Spleen (tissue), 7 donors: ENCODE data around the gene MRPL21.

Experiments used
- POLR2A ChIP-seq, 3 donors: fragments of 450-650 bp; IDR thresholded peaks; one replicate each; pipeline ENCODE4 v1.5.1; 2017; ENCODE audit warnings: antibody characterized with exemption in 3 of 3, mild to moderate bottlenecking in 1 of 3
- POLR2AphosphoS5 ChIP-seq, 3 donors: sonication (generic); formaldehyde crosslinking; IDR thresholded peaks; one replicate each; pipeline ENCODE4 v1.5.1; 2017; ENCODE audit warnings: antibody characterized with exemption in 3 of 3
- TF ChIP-seq, protein P1 (sequence below), 11 experiments: fragments of 200-600 bp in 7 of 11; fragments of 450-650 bp in 4 of 11; sonication (generic) in 4 of 11; IDR thresholded peaks in 8 of 11; conservative IDR thresholded peaks in 3 of 11; 1 replicate in 7 of 11; 2 replicates in 4 of 11; pipeline versions ENCODE4 v1.4.0 to v1.8.0; 2016 to 2021; ENCODE audit warnings: antibody characterized with exemption in 11 of 11, inconsistent platforms in 4 of 11, mild to moderate bottlenecking in 1 of 11
- donor health status: DM: no; HTN: no; CAD: no; lungs with moderate emphysema.
- donor health status: DM: no; HTN: no; CAD: no.
- donor health status: DM: no; HTN: no; CAD: no.

DNA sequence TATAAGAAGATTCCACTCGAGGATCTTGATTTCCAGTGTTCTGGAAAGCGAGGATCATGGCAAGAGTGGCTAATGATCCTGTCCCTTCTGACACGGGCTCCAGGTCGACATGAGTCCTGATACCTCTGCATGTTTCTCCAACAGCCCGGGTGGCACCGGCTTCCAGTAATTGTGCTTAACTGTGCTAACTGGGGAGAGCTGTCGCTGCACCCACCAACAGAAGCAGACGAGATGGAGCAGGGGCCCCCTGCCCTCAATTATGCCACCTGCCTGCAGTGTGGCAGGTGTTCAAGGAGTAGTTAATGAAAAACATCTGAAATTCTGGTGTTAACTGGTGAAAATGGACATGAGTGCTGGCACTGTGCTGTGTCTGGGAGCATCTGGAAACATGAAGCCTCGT is 6.2 kb downstream of the MRPL21 start:
- TF ChIP-seq POLR2A (IDR thresholded peaks at IDR 0.05) (no peak), POLR2AphosphoS5 (IDR thresholded peaks at IDR 0.05) (no peak)
- TF ChIP-seq, protein P1, sequence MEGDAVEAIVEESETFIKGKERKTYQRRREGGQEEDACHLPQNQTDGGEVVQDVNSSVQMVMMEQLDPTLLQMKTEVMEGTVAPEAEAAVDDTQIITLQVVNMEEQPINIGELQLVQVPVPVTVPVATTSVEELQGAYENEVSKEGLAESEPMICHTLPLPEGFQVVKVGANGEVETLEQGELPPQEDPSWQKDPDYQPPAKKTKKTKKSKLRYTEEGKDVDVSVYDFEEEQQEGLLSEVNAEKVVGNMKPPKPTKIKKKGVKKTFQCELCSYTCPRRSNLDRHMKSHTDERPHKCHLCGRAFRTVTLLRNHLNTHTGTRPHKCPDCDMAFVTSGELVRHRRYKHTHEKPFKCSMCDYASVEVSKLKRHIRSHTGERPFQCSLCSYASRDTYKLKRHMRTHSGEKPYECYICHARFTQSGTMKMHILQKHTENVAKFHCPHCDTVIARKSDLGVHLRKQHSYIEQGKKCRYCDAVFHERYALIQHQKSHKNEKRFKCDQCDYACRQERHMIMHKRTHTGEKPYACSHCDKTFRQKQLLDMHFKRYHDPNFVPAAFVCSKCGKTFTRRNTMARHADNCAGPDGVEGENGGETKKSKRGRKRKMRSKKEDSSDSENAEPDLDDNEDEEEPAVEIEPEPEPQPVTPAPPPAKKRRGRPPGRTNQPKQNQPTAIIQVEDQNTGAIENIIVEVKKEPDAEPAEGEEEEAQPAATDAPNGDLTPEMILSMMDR (IDR thresholded peaks at IDR 0.05 in 8 of 11, conservative IDR thresholded peaks at IDR 0.05 in 3 of 11): no peak
